ENCODE measurements around the gene CHRNA4. TPM values are rescaled to one million over a fixed set of nuclear protein-coding genes. Genes with fewer than 3 reads are reported as not detected.

CHRNA4 gene
- total and polyA plus RNA-seq, 2 of the 4 experiments (the other 2 are of a cell fraction), result not detected

DNA sequence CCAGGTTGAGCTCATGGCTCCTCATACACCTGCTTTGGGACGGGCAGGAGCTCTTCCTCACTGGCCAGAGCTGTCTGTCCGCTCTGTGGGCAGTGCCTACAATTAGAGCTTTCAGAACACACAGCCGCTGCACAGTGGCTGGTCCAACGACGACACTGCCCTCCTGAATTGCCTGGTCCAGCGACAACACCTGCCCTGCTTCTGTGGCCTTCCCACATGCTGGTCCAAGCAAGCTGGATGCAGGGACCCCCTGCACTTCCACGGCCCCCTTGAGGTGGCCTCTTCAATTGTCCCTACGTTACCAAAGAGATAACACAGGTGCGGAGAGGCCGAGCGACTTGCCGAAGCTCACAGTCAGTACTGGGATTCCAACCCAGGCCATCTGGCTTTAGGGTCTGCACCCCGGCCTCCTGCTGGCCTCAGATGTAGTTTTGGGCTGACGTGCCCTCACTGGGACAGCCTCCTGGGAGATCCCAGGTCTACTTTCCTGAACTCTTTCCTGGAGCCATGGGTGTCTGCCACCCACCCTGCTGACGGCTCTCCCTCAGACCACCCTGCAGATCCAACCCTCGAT lies 1.4 kb upstream of the CHRNA4 start:
- H2BK5ac ChIP-seq (ENCODE audit: low read depth, low read length, poor library complexity, severe bottlenecking), result no peak overlapping the region
- in situ Hi-C loops (cut with MboI; ENCODE audit: low sequenced_read_pairs) (no loop called here), dilution Hi-C loops (cut with HindIII; ENCODE audit: low sequenced_read_pairs, unreplicated experiment) (no loop called here), intact Hi-C loops (cut with micrococcal nuclease) (no loop called here)
- H2AFZ ChIP-seq (replicated peaks; ENCODE audit: low read length, poor library complexity), result no peak overlapping the region
- no peaks in the 10 kb centered on the region for H3K36me3 ChIP-seq (ENCODE audit: control insufficient read depth, insufficient read depth, low read length)
- no peak overlapping the region for H2BK120ac ChIP-seq (ENCODE audit: low read depth, low read length)
- no peak for DNase-seq
- no peak overlapping the region for H4K91ac ChIP-seq (ENCODE audit: insufficient read depth, low read depth, low read length)
- no peak for TF ChIP-seq RCOR1 (IDR thresholded peaks at IDR 0.05; ENCODE audit: insufficient replicate concordance, low read length)
- TF ChIP-seq, protein P1, sequence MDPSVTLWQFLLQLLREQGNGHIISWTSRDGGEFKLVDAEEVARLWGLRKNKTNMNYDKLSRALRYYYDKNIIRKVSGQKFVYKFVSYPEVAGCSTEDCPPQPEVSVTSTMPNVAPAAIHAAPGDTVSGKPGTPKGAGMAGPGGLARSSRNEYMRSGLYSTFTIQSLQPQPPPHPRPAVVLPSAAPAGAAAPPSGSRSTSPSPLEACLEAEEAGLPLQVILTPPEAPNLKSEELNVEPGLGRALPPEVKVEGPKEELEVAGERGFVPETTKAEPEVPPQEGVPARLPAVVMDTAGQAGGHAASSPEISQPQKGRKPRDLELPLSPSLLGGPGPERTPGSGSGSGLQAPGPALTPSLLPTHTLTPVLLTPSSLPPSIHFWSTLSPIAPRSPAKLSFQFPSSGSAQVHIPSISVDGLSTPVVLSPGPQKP (IDR thresholded peaks at IDR 0.05; ENCODE audit: borderline replicate concordance, low read depth, low read length), result no peak
- TF ChIP-seq MAFK (IDR thresholded peaks at IDR 0.05; ENCODE audit: low read depth, low read length), result no peak
- TF ChIP-seq NFE2L2 (IDR thresholded peaks at IDR 0.05; ENCODE audit: low read depth, low read length), result no peak
- TF ChIP-seq SMC3 (IDR thresholded peaks at IDR 0.05; ENCODE audit: low read depth, low read length), result no peak
- TF ChIP-seq RFX5 (IDR thresholded peaks at IDR 0.05; ENCODE audit: low read depth, low read length), result no peak
- no peak for TF ChIP-seq MAZ (IDR thresholded peaks at IDR 0.05; ENCODE audit: borderline replicate concordance, low read depth, low read length)
- no peak overlapping the region for H2AK9ac ChIP-seq (replicated peaks; ENCODE audit: low read depth, low read length, poor library complexity)
- H2BK15ac ChIP-seq (ENCODE audit: low read depth, low read length), result no peak overlapping the region
- no peak overlapping the region for H3K18ac ChIP-seq (ENCODE audit: low read depth, low read length)
- CTCF ChIA-PET, result no interaction called here
- no peak overlapping the region for H3K4me3 ChIP-seq (ENCODE audit: insufficient read depth, low read depth, low read length)
- H4K8ac ChIP-seq (ENCODE audit: low read depth in 2 of 2, low read length in 2 of 2), result no peak overlapping the region
- H2AK5ac ChIP-seq (ENCODE audit: low read depth, low read length), result no peak overlapping the region
- no peak overlapping the region for H3K56ac ChIP-seq (ENCODE audit: extremely low read depth, insufficient read depth, low read length)
- H3K79me1 ChIP-seq (ENCODE audit: low read depth in 1 of 2, low read length in 2 of 2), result no peaks in the 10 kb centered on the region
- H4K5ac ChIP-seq (ENCODE audit: low read depth, low read length), result no peak overlapping the region
- H3K4me1 ChIP-seq (ENCODE audit: control insufficient read depth, insufficient read depth, low read length), result no peaks in the 10 kb centered on the region
- H4K20me1 ChIP-seq (ENCODE audit: insufficient read depth, low read length), result no peaks in the 10 kb centered on the region
- peaks cover 46% of the 10 kb centered on the region for H3K27me3 ChIP-seq (ENCODE audit: control insufficient read depth, insufficient read depth, low read length)
- BruUV-seq (replicated peaks), result no TSS peak
- H3K4me2 ChIP-seq (ENCODE audit: low read depth, low read length), result no peak overlapping the region
- no peak overlapping the region for H3K23ac ChIP-seq (ENCODE audit: low read depth, low read length)
- WGBS, 2 experiments (ENCODE audit: extremely low coverage in 2 of 2, insufficient read length in 1 of 2), result 70% methylated on average over 13 of the region's 16 CpGs; no CpG with 5 or more reads in 1 of the 2 experiments
- no peak overlapping the region for H3K27ac ChIP-seq (ENCODE audit: insufficient read depth, low read length)
- H3K9ac ChIP-seq (ENCODE audit: low read depth, low read length), result no peak overlapping the region
- H3K4ac ChIP-seq (ENCODE audit: low read depth, low read length), result no peak overlapping the region
- no peak overlapping the region for H2BK20ac ChIP-seq (ENCODE audit: low read depth, low read length)
- no peak overlapping the region for H3K14ac ChIP-seq (replicated peaks; ENCODE audit: low read depth, low read length)
- no peak for ATAC-seq (ENCODE audit: low read depth)
- H3K9me3 ChIP-seq (ENCODE audit: control insufficient read depth, insufficient read depth, low read length), result no peaks in the 10 kb centered on the region
- no peaks in the 10 kb centered on the region for H3K9me1 ChIP-seq (ENCODE audit: insufficient read depth, low read length)
- POLR2A ChIA-PET (ENCODE audit: unreplicated experiment), result no interaction called here
